ENCODE measurements around the gene KRT35.
"Not testable (repeated sequence)": the region's sequence is repeated elsewhere in the genome, so short reads cannot be mapped to it uniquely, and the experiment has no call there.

KRT35 gene

DNA sequence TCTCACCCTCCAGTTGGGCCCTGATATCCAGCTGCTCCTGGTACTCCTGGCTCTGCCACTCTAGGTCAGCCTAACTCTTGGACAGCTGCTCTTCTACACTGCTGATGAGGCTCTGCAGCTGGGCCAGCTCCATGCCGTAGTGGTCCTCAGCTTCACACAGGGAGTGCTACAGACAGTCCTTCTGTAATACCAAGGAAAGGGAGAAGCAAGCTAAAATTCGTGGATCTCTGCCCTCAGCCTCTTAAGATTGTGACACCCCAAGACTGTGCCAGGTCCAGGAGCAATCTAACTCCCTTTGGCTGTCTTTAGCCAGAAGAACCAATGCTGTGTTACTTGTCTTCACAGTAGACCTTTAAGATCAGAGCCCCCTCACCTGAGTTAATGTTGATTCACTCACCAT is 32.4 kb downstream of the KRT35 start:
- DNase-seq: no peak
- TF ChIP-seq POLR2A (IDR thresholded peaks at IDR 0.05; ENCODE audit: low read length): no peak
- no peak for TF ChIP-seq GATA1 (IDR thresholded peaks at IDR 0.05; ENCODE audit: low read depth, low read length)

DNA sequence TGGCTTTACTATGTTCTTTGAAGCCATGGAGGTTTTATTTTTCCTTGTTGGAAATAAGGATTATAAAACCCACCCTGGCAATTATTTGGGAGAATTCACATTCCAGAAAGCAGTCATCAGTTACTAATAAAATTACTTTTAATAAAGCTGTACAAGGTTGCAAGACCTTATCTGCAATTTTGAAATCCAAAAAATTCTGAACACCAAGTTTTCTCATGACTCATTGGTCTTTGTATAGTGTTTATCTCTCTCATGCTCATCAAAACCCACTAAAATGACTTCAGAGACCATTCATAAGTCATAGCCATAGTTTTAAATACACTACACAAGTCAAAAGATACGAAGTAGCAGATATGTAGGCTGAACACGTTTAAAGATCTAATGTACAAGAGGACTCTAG is 34.1 kb downstream of the KRT35 start:
- TF ChIP-seq GATA1 (IDR thresholded peaks at IDR 0.05; ENCODE audit: low read depth, low read length): no peak
- no peak for TF ChIP-seq POLR2A (IDR thresholded peaks at IDR 0.05; ENCODE audit: low read length)
- no peak for DNase-seq

DNA sequence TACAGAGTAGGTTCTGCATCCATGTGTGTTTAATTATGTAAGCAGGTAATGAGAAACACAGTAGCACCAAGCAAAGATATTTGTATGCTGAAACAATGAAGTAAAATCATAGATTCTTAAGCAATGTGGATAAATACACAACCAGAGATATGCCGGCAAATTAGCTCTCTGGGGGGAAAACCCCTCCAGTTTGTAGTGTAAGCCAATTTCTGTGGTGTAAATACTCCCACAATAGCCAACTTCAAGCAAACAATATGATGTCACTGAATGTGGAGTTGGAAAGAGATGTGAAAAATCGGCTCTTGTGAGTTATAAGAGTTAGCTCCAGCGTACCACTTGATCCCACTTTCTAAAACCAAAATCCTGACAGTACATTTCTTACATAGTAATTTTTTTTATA is 36.3 kb downstream of the KRT35 start:
- TF ChIP-seq GATA1 (IDR thresholded peaks at IDR 0.05; ENCODE audit: low read depth, low read length): no peak
- no peak for TF ChIP-seq POLR2A (IDR thresholded peaks at IDR 0.05; ENCODE audit: low read length)
- no peak for DNase-seq

DNA sequence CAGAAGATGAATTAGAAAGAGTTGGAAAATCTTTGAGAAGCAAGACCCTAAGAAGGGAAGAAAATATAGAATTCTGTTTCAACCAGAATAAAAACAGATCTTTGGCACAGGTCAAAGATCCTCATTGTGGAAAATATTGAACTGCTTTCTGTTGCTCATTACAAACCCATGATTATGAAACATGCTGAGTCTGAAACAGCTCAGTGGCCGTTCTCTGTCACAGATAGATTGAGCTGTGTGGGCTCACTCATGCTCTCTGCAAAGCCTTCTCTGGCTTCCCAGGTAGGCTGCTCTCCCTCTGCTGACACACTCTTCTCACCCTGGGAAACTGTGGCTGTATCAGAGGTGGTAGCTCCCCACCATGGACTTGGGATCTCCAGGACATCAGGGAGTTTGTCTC is 36.8 kb downstream of the KRT35 start:
- TF ChIP-seq POLR2A (IDR thresholded peaks at IDR 0.05; ENCODE audit: low read length): no peak
- TF ChIP-seq GATA1 (IDR thresholded peaks at IDR 0.05; ENCODE audit: low read depth, low read length): no peak
- no peak for DNase-seq

DNA sequence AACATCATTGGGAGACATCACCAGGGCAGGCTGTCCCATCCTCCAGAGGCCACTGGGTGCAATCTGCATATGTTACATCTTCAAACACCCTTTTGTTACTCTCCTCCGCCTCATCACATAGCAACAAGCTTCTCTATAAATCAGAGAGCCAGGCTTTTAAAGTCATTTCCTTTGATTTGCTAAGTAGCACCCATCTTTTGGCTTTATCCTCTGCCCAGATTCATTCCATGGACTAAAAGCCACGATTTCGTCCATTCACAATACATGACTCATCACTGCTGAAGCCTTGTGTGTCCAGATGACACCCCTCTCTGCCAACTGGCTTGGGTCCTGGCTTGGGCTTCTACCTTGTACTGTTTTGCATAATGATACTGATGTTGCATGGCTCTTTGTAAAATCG is 38.2 kb downstream of the KRT35 start:
- no peak for DNase-seq
- TF ChIP-seq GATA1 (IDR thresholded peaks at IDR 0.05; ENCODE audit: low read depth, low read length) (no peak), POLR2A (IDR thresholded peaks at IDR 0.05; ENCODE audit: low read length) (no peak)

DNA sequence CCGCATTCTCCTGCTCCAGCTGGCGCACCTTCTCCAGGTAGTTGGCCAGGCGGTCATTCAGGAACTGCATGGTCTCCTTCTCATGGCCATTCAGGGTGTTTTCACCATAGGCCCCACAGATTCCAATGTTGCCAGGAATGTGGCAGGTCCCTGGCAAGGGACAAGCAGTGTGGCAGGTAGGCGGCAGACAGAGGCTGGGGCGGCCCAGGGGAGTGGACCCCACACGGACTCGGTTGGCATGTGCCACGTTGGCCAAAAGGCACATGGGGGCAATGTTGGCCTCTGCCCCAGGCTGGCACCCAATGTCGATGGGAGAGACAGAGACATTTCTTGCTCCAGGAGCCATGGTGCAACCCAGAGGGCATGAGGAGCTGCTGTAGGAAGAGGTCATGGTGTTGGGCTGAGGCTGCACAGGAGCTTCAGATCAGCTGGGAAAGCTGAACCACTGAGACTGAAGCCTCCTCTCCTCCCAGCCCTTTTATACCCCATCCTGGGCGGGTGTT is 40.4 kb downstream of the KRT35 start, which contains the start of gene KRT38:
Gene KRT38 (minus strand): TSS at position 453 of the 503 bp plus-strand sequence. CDS start 62 bp downstream, at position 391.
- DNase-seq: no peak
- TF ChIP-seq GATA1 (IDR thresholded peaks at IDR 0.05; ENCODE audit: low read depth, low read length) (no peak), POLR2A (IDR thresholded peaks at IDR 0.05; ENCODE audit: low read length) (no peak)

DNA sequence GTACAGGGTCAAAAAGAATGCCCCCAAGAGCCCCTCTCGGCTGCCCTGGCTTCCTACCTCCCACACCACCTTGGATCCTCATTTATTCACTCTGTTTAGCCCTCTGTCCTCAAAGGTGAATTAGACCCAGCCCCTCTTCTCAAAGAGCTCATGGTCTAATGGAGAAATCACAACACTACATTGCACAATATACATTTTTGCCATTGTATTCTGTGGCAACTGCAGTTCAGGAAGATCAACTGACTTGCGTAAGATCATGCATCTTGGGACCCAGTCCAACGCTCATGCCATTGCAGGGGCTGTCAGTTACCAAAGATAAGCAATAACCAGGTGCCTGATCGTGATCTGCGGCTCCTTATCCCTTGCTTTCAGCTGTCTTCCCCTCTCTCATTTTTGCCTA is 41.6 kb downstream of the KRT35 start:
- DNase-seq: no peak
- TF ChIP-seq POLR2A (IDR thresholded peaks at IDR 0.05; ENCODE audit: low read length): no peak
- no peak for TF ChIP-seq GATA1 (IDR thresholded peaks at IDR 0.05; ENCODE audit: low read depth, low read length)

DNA sequence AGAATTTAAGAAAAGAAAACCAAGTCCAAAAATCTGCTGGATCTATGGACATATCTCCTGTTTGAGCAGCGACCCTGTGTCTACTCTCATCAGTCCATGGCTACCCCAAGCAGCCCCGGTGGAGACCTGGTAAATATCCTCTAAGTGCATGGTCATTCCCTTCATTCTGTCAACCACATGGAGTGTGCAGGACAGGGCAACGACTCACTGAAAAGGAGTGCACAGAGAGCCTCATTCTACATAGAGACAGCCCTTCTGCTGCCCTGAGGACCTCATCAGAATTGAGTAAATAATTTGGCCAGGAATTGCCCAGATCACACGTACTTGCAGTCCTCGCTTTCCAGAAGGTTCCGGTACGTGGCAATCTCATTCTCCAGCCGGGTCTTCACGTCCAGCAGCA is 43.2 kb downstream of the KRT35 start:
- DNase-seq: no peak
- TF ChIP-seq GATA1 (IDR thresholded peaks at IDR 0.05; ENCODE audit: low read depth, low read length) (no peak), POLR2A (IDR thresholded peaks at IDR 0.05; ENCODE audit: low read length) (no peak)

DNA sequence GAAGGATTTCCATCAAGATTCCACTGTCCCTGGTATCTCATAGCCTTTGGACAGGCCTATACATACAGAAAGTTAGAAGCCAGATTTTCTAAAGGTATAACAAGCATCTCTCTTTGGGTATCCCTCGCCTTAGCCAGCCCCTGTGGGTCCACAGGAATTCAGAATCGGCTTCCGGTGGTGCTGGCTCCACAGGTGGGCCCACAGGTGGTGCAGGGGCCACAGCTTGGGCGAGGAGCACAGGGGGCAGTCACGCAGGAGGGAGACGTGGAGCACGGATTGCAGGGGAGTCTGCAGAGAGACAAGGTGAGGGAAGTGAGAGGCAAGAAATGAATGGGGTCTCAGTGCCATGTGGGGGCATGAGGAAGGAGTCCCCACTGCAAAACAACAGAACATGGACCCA is 43.7 kb downstream of the KRT35 start:
- no peak for DNase-seq
- no peak for TF ChIP-seq POLR2A (IDR thresholded peaks at IDR 0.05; ENCODE audit: low read length)
- TF ChIP-seq GATA1 (IDR thresholded peaks at IDR 0.05; ENCODE audit: low read depth, low read length): no peak

DNA sequence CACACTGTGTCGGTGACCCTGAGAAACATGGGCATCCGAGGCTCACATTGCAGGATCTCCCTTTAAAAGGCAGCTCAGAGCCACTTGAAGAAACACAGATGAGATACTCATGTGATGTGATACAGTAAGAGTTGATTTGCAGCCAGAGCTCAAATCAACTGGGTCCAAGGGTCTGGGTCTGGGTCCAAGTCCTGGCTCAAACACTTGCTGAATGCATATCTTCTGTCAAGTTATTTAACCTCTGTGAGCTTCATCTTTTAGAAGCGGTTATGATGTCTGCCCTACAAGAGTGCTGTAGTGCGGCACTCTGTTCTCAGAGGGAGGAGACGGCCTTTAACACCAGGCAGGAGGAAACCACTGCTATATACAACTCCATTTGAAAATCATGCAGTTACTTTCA is 46.5 kb downstream of the KRT35 start:
- no peak for DNase-seq
- TF ChIP-seq GATA1 (IDR thresholded peaks at IDR 0.05; ENCODE audit: low read depth, low read length): no peak
- no peak for TF ChIP-seq POLR2A (IDR thresholded peaks at IDR 0.05; ENCODE audit: low read length)

DNA sequence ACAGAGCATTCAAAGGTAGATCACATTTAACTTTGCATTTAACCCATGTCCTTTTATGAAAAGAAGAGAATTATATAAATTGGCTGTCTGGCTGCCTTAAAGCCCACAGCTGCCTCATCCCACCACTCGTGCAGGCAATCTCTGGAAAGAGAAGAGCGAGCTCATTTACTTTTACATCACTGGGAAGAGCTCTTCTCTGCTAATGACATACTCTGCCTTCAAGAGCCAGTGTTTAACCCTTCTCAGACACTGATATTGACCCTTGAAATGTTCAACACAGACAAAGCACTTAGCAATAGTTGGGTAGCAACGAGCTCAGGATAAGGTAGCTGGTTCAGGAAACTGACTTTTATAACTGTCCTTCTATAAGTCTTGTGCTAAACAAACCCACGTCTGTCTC is 46.9 kb downstream of the KRT35 start:
- DNase-seq: no peak
- no peak for TF ChIP-seq POLR2A (IDR thresholded peaks at IDR 0.05; ENCODE audit: low read length)
- TF ChIP-seq GATA1 (IDR thresholded peaks at IDR 0.05; ENCODE audit: low read depth, low read length): no peak

DNA sequence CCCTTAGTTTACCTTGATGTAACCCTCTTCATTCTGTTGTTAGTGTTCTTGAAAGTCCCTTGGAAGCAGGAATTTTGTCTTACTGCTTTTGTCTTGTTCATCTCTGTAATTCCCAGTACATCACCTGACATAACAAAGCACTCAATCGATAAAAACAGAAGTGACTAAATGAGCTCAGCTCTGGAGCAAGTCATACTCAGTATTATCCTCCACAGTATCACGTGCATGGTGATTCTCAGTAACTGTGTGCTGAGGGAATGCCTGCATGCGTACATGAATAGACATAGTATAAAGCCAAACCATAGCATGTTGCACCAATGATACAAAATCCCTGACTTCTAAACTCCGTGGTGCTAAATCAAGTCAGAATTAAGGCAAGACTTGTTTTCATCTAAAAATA is 47.4 kb downstream of the KRT35 start:
- no peak for DNase-seq
- no peak for TF ChIP-seq GATA1 (IDR thresholded peaks at IDR 0.05; ENCODE audit: low read depth, low read length)
- TF ChIP-seq POLR2A (IDR thresholded peaks at IDR 0.05; ENCODE audit: low read length): no peak

DNA sequence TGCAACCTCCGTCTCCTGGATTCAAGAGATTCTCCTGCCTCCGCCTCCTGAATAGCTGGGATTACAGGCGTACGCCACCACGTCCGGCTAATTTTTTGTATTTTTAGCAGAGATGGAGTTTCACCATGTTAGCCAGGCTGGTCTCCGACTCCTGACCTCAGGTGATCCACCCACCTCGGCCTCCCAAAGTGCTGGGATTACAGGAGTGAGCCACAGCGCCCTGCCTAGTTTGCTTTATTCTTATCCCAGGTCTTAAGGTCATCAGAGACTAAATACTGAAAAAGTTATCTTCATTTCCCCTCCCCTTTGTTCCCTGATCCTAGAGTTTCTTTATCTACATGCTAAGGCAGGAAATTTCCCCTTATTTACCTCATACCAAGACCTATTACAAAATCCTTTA is 50.6 kb downstream of the KRT35 start:
- DNase-seq: not testable (repeated sequence)

DNA sequence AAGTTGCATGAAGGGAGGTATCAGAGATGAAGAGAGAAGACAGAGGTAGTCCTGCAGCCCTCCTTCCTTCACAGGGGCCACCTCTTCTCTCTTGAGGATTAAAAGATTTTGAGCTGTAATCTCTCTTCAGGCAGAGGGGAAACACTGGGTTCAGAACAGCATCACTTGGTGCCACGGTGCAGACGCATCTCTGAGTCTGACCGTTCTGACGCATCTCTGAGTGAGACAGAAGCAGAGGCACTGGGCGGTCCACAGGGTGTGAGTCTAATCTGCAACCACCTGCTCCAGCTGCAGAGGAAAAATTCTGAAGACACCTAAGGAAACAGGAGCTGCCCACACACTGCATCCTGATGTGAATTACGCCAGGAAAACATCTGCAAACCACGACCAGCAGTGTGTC is 51.3 kb downstream of the KRT35 start:
- no peak for DNase-seq
- no peak for TF ChIP-seq GATA1 (IDR thresholded peaks at IDR 0.05; ENCODE audit: low read depth, low read length)
- TF ChIP-seq POLR2A (IDR thresholded peaks at IDR 0.05; ENCODE audit: low read length): no peak

DNA sequence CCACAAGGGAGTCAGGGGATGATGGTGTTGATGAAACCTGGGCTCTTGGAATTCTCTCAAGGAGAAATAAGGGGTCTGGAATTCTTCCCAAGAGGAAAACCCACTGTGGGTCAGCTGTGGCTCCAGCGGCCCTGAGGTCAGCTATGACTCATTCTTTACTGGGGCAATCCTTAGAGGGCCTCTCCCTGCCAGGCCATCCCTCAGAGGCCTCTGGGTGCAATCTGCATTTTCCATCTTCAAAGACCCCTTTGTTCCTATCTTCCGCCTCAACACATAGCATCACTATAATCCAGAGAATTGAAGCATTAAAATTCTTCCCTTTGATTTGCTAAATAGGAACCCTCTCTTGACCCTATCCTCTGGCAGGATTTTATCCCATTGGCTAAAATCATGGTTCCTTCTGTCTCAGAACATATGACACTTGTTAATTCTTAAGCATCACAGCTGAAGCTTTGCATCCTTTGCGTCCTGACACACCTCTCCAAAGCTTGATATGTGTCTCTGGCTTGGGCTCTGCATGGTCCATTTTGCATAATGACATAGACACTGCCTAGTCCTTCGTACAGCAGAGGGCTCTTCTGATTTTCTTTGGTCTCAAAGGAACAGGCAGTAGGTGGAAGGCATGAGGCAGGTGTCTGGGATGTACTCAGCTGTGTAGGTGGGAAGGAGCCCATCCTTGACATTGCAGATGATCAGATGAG is 52.2 kb downstream of the KRT35 start:
- DNase-seq: no peak
- no peak for TF ChIP-seq GATA1 (IDR thresholded peaks at IDR 0.05; ENCODE audit: low read depth, low read length)
- TF ChIP-seq POLR2A (IDR thresholded peaks at IDR 0.05; ENCODE audit: low read length): no peak
